Activated CD4-positive, alpha-beta memory T cell treated with anti-CD3 and anti-CD28 coated beads, Interleukin-2, amount 10 ng/mL, durations not matched to agents 7 days and 5 days (primary cell): ENCODE results near the gene TMPRSS9. TPM values are rescaled to one million over a fixed set of nuclear protein-coding genes. Genes with fewer than 3 reads are reported as not detected.
A peak's percentile ranks its signal among the peaks of the same experiment; 100 is the strongest.

Experiments
- CTCF ChIA-PET: fragments of 350-600 bp; sonication (Branson Sonifier 250); formaldehyde crosslinking; loops from one replicate; lab custom pipeline; 2021; ENCODE audit warnings: antibody characterized with exemption, inconsistent platforms; lab: Charles Lee
- POLR2A ChIA-PET: fragments of 350-600 bp; sonication (Branson Sonifier 250); formaldehyde crosslinking; loops from one replicate; lab custom pipeline; 2021; ENCODE audit warnings: antibody characterized with exemption; lab: Charles Lee
- DNase-seq: peaks from one replicate; pipeline ENCODE4 v3.0.0-alpha.2; 2020
- H3K27ac Mint-ChIP-seq: one replicate; pipeline ENCODE4 v1.8.0; 2021; ENCODE audit warnings: mild to moderate bottlenecking, mixed read lengths
- H3K27me3 Mint-ChIP-seq: one replicate; pipeline ENCODE4 v1.8.0; 2021; ENCODE audit warnings: mixed read lengths
- H3K36me3 Mint-ChIP-seq: one replicate; pipeline ENCODE4 v1.8.0; 2021; ENCODE audit warnings: low read depth, mixed read lengths
- H3K4me1 Mint-ChIP-seq: one replicate; pipeline ENCODE4 v1.8.0; 2021; ENCODE audit warnings: mixed read lengths
- H3K4me3 Mint-ChIP-seq: one replicate; pipeline ENCODE4 v1.8.0; 2021; ENCODE audit warnings: mild to moderate bottlenecking, mixed read lengths
- H3K9me3 Mint-ChIP-seq: one replicate; pipeline ENCODE4 v1.8.0; 2021; ENCODE audit warnings: mixed read lengths
- total RNA-seq, 2 experiments: library from RNA; stranded (reverse); gene quantifications; one replicate each; pipeline ENCODE4 v1.2.3, GENCODE V29; 2021

TMPRSS9 gene
- total RNA-seq, 2 experiments from 2014 or later, result not detected

DNA sequence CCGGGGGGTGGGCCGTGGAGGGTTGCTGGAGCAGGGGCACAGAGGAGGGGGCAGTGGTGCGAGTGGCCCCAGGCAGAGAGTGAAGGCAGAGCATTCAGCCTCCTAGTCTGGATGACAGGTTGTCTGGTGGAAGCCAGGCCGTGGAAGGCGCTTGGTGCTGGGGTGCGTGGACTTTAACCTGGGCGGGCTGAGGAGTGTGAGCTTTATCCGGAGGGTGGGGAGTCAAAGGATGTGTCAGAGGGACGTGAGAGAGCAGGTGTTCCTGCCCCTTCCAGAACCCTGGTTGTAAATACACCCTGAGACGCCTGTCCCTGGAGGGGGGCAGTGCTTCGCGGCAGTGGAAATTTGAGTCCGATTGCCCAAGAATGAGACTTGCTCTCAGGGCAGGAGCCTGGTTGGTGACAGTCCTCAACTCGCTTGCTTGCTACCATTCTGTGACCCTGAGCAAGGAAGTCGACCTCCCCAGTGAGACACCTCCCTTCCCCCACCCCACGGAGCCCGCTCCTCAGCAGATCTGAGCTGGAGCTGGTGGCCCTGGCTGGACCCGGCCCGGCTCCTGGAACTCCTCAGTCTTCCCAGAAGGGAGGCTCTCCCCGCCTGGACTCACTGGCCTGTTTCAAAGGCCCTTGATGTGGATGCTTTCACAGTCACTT, 29.3 kb upstream of the TMPRSS9 start:
- Mint-ChIP-seq H3K4me3 (peak overlapping the region; percentile 44), H3K9me3 (peaks cover 2% of the 10 kb centered on the region), H3K36me3 (peaks cover 20% of the 10 kb centered on the region), H3K4me1 (peaks cover 55% of the 10 kb centered on the region), H3K27ac (no peak overlapping the region), H3K27me3 (no peaks in the 10 kb centered on the region)
- ChIA-PET POLR2A (interaction anchor here (1.5 kb wide), 1 partner anchor 61 kb away, joined by 3 read pairs; no protein-coding TSS in a partner anchor), CTCF (no interaction called here)
- DNase-seq, result no peak

DNA sequence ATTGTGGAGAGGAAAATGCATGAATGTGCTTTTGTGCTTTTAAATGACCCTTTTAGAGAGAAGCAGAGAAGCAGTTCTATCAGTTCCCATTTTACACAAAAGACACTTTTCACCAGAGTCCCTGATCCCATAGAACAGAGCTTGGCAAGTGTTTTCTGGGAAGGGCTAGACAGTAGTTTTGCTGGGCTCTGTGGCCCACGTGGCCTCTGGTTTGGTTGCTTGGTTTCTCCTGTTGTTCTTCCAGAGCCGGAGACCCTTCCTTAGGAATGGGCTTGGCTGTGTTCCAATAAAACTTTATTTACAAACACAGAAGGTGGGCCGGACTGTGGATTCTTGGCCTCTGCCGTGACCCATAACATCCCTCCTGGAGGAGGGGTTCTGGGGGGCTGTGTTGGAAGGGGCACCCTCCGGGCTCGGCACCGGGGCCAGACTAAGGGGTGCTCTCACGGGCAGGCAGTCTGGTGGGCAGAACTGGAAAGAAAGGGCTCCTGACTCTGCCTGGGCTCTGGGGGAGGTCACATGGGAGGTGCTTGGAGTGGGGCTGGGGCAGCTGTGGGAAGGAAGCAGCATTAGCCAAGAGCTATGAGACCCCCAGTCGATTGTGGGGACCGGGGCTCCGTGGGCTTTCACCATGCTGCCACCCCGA, 28.3 kb upstream of the TMPRSS9 start:
- Mint-ChIP-seq H3K4me3 (no peak overlapping the region), H3K9me3 (peaks cover 10% of the 10 kb centered on the region), H3K27ac (no peak overlapping the region), H3K4me1 (peaks cover 51% of the 10 kb centered on the region), H3K36me3 (peaks cover 25% of the 10 kb centered on the region), H3K27me3 (no peaks in the 10 kb centered on the region)
- POLR2A ChIA-PET, result interaction anchor here (0.9 kb wide), 1 partner anchor 61 kb away, joined by 3 read pairs; no protein-coding TSS in a partner anchor
- CTCF ChIA-PET, result no interaction called here
- no peak for DNase-seq

DNA sequence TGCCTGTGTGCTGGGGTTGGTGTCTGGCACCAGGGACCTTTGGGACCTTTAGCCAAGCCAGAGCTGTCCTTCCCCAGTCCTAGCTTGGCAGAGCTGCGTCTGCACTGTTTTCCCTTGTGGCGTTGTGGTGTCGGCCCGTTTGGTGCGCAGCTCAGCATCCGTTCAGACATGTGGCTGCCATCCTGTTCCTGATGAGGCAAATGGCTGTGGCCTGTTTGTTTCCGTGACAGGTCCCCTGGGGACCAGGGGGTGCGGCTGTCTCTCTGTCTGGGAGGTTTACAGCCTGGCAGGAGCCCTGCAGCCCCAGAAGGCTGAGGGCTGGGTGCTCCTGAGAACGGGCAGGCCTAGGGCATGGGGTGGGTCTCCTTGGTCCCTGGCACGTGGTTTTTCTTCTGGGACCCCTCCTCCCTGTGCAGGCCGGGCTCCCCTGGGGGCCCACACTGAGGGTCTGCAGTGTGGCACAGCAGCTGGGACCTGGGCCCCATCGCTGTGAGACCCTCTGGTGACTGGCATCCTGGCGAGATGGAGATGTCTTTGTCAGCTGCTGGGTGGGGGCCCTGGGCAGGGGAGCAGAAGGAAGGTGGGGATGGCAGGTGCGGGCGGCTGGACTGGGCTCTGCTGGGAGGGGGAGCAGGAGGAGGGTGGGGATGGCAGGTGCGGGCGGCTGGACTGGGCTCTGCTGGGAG, 27.6 kb upstream of the TMPRSS9 start:
- Mint-ChIP-seq H3K4me3 (no peak overlapping the region), H3K36me3 (peaks cover 23% of the 10 kb centered on the region), H3K4me1 (peaks cover 44% of the 10 kb centered on the region), H3K27ac (peak overlapping the region; percentile 68), H3K27me3 (no peaks in the 10 kb centered on the region), H3K9me3 (peaks cover 10% of the 10 kb centered on the region)
- DNase-seq, result peak; percentile 47
- POLR2A ChIA-PET, result interaction anchor here (0.9 kb wide), 1 partner anchor 62 kb away, joined by 3 read pairs; no protein-coding TSS in a partner anchor
- CTCF ChIA-PET, result no interaction called here

DNA sequence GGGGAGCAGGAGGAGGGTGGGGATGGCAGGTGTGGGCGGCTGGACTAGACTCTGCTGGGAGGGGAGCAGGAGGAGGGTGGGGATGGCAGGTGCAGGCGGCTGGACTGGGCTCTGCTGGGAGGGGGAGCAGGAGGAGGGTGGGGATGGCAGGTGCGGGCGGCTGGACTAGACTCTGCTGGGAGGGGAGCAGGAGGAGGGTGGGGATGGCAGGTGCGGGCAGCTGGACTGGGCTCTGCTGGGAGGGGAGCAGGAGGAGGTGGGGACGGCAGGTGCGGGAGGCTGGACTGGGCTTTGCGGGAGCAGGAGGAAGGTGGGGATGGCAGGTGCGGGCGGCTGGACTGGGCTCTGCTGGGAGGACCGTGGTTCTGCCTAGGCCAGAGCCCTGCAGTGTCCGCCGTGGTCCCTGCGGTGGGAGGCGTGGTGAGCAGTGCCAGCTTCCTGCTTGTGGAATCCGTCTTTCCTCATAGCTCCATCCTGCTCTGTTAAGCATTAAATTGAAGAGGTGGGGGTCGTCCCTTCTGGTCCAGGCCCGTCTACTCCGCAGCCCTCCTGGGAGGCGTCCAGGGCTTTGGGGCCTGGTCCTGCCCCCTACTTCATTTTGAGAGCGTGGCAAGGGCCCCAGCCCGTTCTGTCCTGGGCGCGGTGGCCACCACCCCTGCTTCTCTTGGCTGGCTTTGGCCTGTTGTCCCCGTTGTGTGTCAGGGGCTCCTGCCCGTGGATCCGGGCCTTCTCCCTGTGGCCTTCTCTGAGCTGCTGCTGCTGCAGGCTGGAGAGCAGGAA, 26.8 kb upstream of the TMPRSS9 start:
- CTCF ChIA-PET, result no interaction called here
- no peak overlapping the region for H3K4me3 Mint-ChIP-seq

DNA sequence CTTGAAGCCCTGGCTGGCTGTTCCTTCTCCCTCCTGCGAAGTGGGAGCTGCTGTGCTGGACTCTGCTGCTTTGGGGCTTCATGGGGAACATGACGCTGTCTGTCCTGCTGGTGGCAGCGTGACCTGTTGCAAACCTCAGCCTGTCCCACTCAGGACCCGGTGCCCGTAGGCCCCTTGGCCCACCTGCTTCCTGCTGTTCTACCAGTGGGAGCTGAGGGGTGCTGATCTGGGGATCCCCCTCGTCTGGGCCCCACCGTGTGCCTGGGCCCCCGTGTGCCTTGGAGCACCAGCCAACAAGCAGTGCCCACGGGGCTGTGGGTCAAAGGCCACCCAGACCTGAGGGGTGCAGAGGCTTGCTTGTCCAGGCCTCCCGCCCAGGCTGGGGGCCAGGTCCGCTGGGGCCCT, 26.3 kb upstream of the TMPRSS9 start:
- Mint-ChIP-seq H3K36me3 (peaks cover 21% of the 10 kb centered on the region), H3K4me3 (no peak overlapping the region), H3K4me1 (peaks cover 38% of the 10 kb centered on the region), H3K27me3 (no peaks in the 10 kb centered on the region), H3K27ac (no peak overlapping the region), H3K9me3 (peaks cover 10% of the 10 kb centered on the region)
- DNase-seq, result no peak
- CTCF ChIA-PET, result no interaction called here
- POLR2A ChIA-PET, result no interaction called here

More for the DNA sequence above, 26.8 kb upstream of the TMPRSS9 start:
- no peaks in the 10 kb centered on the region for H3K27me3 Mint-ChIP-seq
- peaks cover 22% of the 10 kb centered on the region for H3K36me3 Mint-ChIP-seq
- H3K27ac Mint-ChIP-seq, result no peak overlapping the region
- DNase-seq, result no peak
- peaks cover 40% of the 10 kb centered on the region for H3K4me1 Mint-ChIP-seq
- POLR2A ChIA-PET, result no interaction called here
- peaks cover 10% of the 10 kb centered on the region for H3K9me3 Mint-ChIP-seq

DNA sequence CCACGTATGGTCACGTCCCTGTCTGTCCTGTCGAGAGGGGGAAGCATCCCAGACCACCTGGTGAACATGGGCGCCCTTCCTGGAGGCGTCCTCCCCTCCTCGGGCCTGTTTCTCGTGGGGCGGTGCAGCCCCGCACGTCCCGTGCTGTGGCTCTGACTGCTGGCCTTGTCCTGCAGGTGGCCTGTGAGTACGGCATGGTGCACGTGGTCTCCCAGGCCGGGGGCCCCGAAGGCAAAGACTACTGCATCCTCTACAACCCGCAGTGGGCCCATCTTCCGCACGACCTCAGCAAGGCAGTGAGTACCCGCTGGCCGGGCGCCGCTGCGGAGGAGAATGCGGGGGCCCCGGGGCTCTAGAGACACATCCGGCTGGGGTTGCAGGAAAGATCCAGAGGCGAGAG, 25.6 kb upstream of the TMPRSS9 start:
- Mint-ChIP-seq H3K27ac (no peak overlapping the region), H3K36me3 (peaks cover 15% of the 10 kb centered on the region), H3K27me3 (no peaks in the 10 kb centered on the region), H3K4me3 (no peak overlapping the region), H3K9me3 (peaks cover 10% of the 10 kb centered on the region), H3K4me1 (peaks cover 32% of the 10 kb centered on the region)
- POLR2A ChIA-PET, result no interaction called here
- DNase-seq, result no peak
- CTCF ChIA-PET, result no interaction called here

DNA sequence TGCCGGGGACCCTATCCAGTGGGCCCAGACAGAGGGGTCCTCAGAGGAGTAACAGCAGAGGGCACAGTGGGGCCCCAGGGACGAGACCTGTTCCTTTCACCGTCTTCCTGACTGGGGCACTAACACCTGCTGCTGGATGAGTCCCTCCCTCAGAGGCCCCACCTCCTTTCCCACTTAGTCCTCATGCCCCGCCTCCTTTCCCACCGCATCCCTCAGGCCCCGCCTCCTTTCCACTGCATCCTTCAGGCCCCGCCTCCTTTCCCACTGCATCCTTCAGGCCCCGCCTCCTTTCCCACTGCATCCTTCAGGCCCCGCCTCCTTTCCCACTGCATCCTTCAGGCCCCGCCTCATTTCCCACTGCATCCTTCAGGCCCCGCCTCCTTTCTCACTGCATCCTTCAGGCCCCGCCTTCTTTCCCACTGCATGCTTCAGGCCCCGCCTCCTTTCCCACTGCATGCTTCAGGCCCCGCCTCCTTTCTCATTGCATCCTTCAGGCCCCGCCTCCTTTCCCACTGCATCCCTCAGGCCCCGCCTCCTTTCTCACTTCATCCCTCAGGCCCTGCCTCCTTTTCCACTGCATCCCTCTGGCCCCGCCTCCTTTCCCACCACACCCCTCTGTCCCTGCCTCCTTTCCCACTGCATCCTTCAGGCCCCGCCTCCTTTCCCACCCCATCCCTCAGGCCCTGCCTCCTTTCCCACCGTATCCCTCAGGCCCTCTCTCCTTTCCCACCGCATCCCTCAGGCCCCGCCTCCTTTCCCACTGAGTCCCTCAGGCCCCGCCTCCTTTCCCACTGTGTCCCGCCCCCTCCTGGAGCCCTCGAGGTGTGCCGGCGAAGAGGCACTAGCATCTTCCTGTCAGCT, 24.8 kb upstream of the TMPRSS9 start:
- DNase-seq, result no peak
- H3K27ac Mint-ChIP-seq, result no peak overlapping the region
- peaks cover 15% of the 10 kb centered on the region for H3K36me3 Mint-ChIP-seq
- no peak overlapping the region for H3K4me3 Mint-ChIP-seq
- H3K9me3 Mint-ChIP-seq, result peaks cover 10% of the 10 kb centered on the region
- POLR2A ChIA-PET, result no interaction called here
- peaks cover 26% of the 10 kb centered on the region for H3K4me1 Mint-ChIP-seq
- CTCF ChIA-PET, result no interaction called here
- no peaks in the 10 kb centered on the region for H3K27me3 Mint-ChIP-seq

DNA sequence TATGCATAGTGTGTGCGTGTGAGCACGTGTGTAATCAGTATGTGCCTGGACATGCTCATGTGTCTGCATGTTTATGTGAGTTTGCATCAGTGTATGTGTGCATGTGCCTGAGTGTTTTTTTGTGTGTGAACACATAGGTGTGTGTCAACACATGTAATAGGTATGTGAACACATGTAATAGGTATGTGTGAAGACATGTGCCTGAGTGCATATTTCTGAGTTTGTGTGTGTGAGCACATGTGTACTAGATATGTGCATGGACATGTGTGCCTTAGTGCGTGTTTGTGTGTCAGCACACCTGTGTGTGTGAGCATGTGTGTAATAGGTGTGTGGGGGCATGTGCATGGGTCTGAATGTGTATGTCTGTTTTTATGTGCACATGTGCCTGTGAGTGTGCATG, 24.2 kb upstream of the TMPRSS9 start:
- Mint-ChIP-seq H3K4me1 (peaks cover 20% of the 10 kb centered on the region), H3K4me3 (no peak overlapping the region), H3K27me3 (no peaks in the 10 kb centered on the region), H3K9me3 (peaks cover 10% of the 10 kb centered on the region), H3K27ac (no peak overlapping the region), H3K36me3 (peaks cover 15% of the 10 kb centered on the region)
- DNase-seq, result no peak
- ChIA-PET CTCF (no interaction called here), POLR2A (no interaction called here)

DNA sequence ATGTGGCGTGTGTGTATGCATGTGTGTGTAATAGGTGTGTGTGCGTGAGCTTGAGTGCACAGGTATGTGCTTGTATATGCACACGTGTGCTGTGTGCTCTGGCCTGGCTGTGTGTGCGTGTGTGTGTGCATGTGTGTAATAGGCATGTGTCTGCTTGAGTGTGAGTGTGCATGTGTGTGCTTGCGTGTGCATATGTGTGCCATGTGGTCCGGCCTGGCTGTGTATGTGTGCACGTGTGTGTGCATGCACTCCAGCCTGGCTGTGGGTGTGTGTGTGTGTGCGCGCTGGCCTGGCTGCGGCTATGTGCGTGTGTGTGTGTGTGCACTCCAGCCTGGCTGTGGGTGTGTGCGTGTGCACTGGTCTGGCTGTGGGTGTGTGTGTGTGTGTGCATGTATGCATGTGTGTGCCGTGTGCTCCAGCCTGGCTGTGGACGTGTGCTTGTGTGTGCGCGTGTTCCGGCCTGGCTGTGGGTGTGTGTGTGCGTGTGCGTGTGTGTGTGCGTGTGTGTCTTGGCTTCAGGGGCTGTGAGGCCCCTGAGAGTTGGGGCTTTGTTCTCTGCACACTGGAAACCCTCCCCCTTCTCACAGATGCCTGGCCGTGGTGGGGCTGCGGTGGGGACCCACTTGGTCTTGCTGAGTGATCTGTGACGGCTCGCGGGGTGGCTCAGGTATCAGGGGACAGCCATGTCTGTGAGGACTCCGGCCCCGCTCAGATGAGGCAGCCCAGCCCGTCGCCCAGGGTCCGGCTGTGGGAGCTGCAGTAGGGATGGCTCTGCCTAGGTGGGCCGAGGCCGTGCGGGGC, 23.3 kb upstream of the TMPRSS9 start:
- DNase-seq, result no peak
- Mint-ChIP-seq H3K9me3 (peaks cover 10% of the 10 kb centered on the region), H3K4me1 (peaks cover 15% of the 10 kb centered on the region), H3K27ac (no peak overlapping the region), H3K4me3 (no peak overlapping the region), H3K36me3 (peaks cover 15% of the 10 kb centered on the region), H3K27me3 (no peaks in the 10 kb centered on the region)
- POLR2A ChIA-PET, result interaction anchor here (2.1 kb wide), 1 partner anchor 9 kb away, joined by 7 read pairs; the partner anchor contains the start of genes LSM7 and SPPL2B
- CTCF ChIA-PET, result interaction anchor here (0.6 kb wide), 1 partner anchor 75 kb away, joined by 3 read pairs; no protein-coding TSS in a partner anchor

DNA sequence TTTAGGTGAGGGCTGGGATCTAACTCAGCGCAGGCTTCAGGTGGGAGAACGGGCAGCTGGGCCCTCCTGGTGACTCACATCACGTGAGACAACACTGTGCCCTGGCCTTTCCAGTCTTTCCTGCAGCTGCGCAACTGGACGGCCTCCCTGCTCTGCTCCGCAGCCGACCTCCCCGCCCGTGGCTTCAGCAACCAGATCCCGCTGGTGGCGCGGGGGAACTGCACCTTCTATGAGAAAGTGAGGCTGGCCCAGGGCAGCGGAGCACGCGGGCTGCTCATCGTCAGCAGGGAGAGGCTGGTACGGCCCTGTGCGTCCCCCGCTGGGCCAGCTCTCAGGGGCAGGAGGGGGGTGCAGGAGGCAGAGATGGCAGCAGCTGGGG, 22.7 kb upstream of the TMPRSS9 start:
- CTCF ChIA-PET, result interaction anchor here (0.6 kb wide), 1 partner anchor 75 kb away, joined by 3 read pairs; no protein-coding TSS in a partner anchor
- H3K27ac Mint-ChIP-seq, result no peak overlapping the region
- H3K36me3 Mint-ChIP-seq, result peaks cover 15% of the 10 kb centered on the region
- DNase-seq, result no peak
- peaks cover 10% of the 10 kb centered on the region for H3K9me3 Mint-ChIP-seq
- no peak overlapping the region for H3K4me3 Mint-ChIP-seq
- POLR2A ChIA-PET, result interaction anchor here (2.1 kb wide), 1 partner anchor 9 kb away, joined by 7 read pairs; the partner anchor contains the start of genes LSM7 and SPPL2B
- peaks cover 11% of the 10 kb centered on the region for H3K4me1 Mint-ChIP-seq
- H3K27me3 Mint-ChIP-seq, result no peaks in the 10 kb centered on the region

DNA sequence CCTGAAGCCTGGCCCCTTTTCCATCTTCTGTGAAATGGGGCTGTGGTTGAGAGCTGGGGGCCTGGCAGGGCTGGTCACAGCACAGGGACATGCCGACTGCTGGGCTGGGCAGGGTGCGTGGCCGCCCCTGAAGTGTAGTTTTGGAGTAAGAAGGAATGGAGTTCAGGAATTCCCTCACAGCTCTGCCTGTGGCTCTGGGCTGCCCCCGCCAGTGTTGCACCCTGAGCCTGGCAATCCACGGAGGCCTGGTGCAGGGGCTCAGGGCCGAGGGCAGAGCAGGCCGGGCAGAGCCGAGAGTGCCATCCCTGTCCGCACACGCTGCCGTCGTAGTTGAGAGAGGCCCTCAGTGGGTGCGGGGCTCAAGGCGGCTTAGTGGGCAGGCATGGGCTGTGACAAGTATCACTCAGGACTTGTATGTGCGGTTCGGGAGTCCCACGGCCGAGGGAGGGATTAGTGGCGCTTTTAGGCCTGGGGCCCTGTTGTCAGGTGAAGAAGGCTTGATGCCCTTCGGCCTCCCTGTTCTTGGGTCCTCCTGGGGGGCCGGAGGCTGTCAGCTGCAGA, 21.9 kb upstream of the TMPRSS9 start:
- POLR2A ChIA-PET, result interaction anchor here (2.1 kb wide), 1 partner anchor 10 kb away, joined by 7 read pairs; the partner anchor contains the start of genes LSM7 and SPPL2B
- H3K27me3 Mint-ChIP-seq, result no peaks in the 10 kb centered on the region
- H3K27ac Mint-ChIP-seq, result no peak overlapping the region
- DNase-seq, result no peak
- CTCF ChIA-PET, result no interaction called here
- peaks cover 7% of the 10 kb centered on the region for H3K4me1 Mint-ChIP-seq
- peaks cover 10% of the 10 kb centered on the region for H3K9me3 Mint-ChIP-seq
- H3K4me3 Mint-ChIP-seq, result no peak overlapping the region
- peaks cover 15% of the 10 kb centered on the region for H3K36me3 Mint-ChIP-seq
